Lower lobe of right lung (tissue), 2 donors: Measurements from ENCODE around the gene HK2. TPM values are rescaled to one million over a fixed set of nuclear protein-coding genes. Genes with fewer than 3 reads are reported as not detected.

Experiments used
- ATAC-seq, 2 donors: fragments of 200-7000 bp; cut with Tn5 transposase; one replicate each; pipeline ENCODE4 v1.9.1; 2020 to 2022; ENCODE audit warnings: mild to moderate bottlenecking in 2 of 2, moderate library complexity in 2 of 2
- DNase-seq: peaks from one replicate; pipeline ENCODE4 v3.0.0-alpha.2; 2020
- H3K27ac ChIP-seq: fragments of 200-600 bp; one replicate; pipeline ENCODE4 v1.8.0; 2022
- H3K27me3 ChIP-seq: fragments of 200-600 bp; one replicate; pipeline ENCODE4 v1.8.0; 2022; ENCODE audit warnings: low read depth
- H3K36me3 ChIP-seq: fragments of 200-600 bp; one replicate; pipeline ENCODE4 v1.8.0; 2022; ENCODE audit warnings: mild to moderate bottlenecking
- H3K4me1 ChIP-seq: fragments of 200-600 bp; one replicate; pipeline ENCODE4 v1.8.0; 2022
- H3K4me3 ChIP-seq: fragments of 200-600 bp; one replicate; pipeline ENCODE4 v1.8.0; 2022; ENCODE audit warnings: mild to moderate bottlenecking
- H3K9me3 ChIP-seq: fragments of 200-600 bp; one replicate; pipeline ENCODE4 v1.8.0; 2022
- CTCF ChIP-seq: fragments of 200-600 bp; IDR thresholded peaks from one replicate; pipeline ENCODE4 v1.8.0; 2022; ENCODE audit warnings: antibody characterized with exemption, mild to moderate bottlenecking
- intact Hi-C: fragments of 100-400 bp; cut with DNase I; formaldehyde crosslinking; loops from one replicate; pipeline ENCODE4 v1.11.0; 2022
- total RNA-seq: library from RNA; stranded (reverse); fragmentation: NEBNext Ultra II Directional; extraction: Animal tissue kit (Norgen Biotek cat#: 25700); gene quantifications from one replicate; pipeline ENCODE4 v1.2.1, GENCODE V29; 2021
- donor health status: DM: no; HTN: yes; CAD: no; lungs with severe emphysema.

HK2 gene
- total RNA-seq, 1 donor from 2014 or later = 86.7 TPM

- peaks cover 72% of the 10 kb centered on the region for H3K4me1 ChIP-seq
- H3K27me3 ChIP-seq = no peaks in the 10 kb centered on the region
- intact Hi-C loops = no loop called here
- no peak overlapping the region for H3K4me3 ChIP-seq
- DNase-seq (no peak), ATAC-seq (peak; percentile 72 to 81)
- no peak for TF ChIP-seq CTCF
- no peaks in the 10 kb centered on the region for H3K36me3 ChIP-seq
- H3K9me3 ChIP-seq = no peaks in the 10 kb centered on the region
- H3K27ac ChIP-seq = peak overlapping the region; percentile 56
Measured at GRCh38 chr2:74867841-74868658, 34.1 kb downstream of the HK2 start.

DNA sequence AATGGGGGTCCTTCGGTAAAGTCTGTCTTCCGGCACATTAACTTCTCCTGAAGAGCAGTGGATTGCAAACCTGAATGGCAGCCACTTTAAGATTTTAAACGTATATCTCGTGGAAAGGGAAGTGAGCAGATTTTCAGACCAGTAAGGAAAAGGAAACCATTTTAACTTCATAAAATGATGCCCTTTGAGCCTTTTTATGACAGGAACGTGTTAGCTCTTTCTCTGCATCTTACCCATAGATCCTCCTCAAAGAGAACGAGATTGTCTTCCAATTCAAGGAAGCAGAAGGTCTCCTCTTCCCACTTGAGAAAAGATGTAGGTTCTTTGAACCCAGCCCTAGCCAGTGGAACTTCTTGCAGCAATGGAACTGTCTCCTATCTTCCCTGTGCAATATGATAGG is 35.6 kb downstream of the HK2 start:
- intact Hi-C loops = no loop called here
- no peak for ATAC-seq
- H3K9me3 ChIP-seq = no peaks in the 10 kb centered on the region
- no peak overlapping the region for H3K4me3 ChIP-seq
- no peak for DNase-seq
- H3K27ac ChIP-seq = no peak overlapping the region
- no peak for TF ChIP-seq CTCF
- H3K36me3 ChIP-seq = no peaks in the 10 kb centered on the region
- H3K4me1 ChIP-seq = peaks cover 65% of the 10 kb centered on the region
- H3K27me3 ChIP-seq = no peaks in the 10 kb centered on the region

- H3K27me3 ChIP-seq = no peaks in the 10 kb centered on the region
- no peaks in the 10 kb centered on the region for H3K9me3 ChIP-seq
- H3K4me3 ChIP-seq = no peak overlapping the region
- intact Hi-C loops = loop anchor here (5.0 kb wide), 1 partner anchor 159 kb away; no protein-coding TSS in a partner anchor
- no peak for TF ChIP-seq CTCF
- ATAC-seq = no peak
- no peak overlapping the region for H3K27ac ChIP-seq
- peaks cover 62% of the 10 kb centered on the region for H3K4me1 ChIP-seq
- DNase-seq = no peak
- H3K36me3 ChIP-seq = no peaks in the 10 kb centered on the region
Measured at GRCh38 chr2:74870951-74871350, 37.0 kb downstream of the HK2 start.

DNA sequence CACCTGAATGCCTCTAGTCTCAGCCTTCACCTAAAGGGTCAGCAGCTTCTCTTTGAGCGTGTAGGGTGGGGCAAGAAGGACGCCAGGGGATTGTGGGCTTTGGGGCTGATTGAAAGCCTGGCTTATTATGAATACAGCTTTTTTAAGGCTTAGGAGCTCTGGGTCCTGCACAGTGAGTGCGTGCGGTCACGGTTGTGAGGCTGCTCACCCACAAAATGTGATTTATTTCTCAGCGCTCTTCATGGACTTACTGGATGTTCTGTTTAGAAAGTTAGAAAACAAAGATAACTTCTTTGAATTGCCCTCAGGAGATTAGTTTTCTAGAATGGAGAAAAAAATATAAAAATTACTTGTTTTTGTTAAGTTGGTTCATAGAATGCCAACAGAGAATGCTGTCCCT is 37.5 kb downstream of the HK2 start:
- TF ChIP-seq CTCF = no peak
- no peak overlapping the region for H3K4me3 ChIP-seq
- DNase-seq (no peak), ATAC-seq (no peak)
- intact Hi-C loops = loop anchor here (5.0 kb wide), 1 partner anchor 159 kb away; no protein-coding TSS in a partner anchor
- no peaks in the 10 kb centered on the region for H3K36me3 ChIP-seq
- H3K4me1 ChIP-seq = peaks cover 62% of the 10 kb centered on the region
- no peaks in the 10 kb centered on the region for H3K9me3 ChIP-seq
- H3K27me3 ChIP-seq = no peaks in the 10 kb centered on the region
- no peak overlapping the region for H3K27ac ChIP-seq

DNA sequence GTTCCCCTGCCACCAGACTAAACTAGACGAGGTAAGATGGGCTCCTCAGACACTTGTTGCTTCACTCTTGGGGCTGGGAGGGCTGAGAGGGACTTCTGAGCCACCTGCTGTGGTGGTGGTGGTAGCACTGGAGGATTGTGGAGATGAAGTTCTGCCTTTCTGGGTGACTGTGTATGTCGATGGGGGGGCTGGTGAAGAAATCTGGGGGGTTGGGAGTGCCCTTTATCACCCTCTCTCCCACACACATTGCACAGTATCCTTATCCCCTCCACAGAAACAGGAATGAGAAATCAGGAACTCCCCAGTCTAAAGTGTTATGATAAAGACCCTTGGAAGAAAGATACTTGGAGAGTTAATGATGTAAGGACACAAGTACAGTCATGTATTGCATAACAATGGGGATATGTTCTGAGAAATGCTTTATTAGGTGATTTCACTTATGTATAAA is 38.5 kb downstream of the HK2 start:
- Histone ChIP-seq H3K36me3 (peaks cover 8% of the 10 kb centered on the region), H3K4me1 (peaks cover 52% of the 10 kb centered on the region), H3K9me3 (no peaks in the 10 kb centered on the region), H3K4me3 (no peak overlapping the region), H3K27ac (no peak overlapping the region), H3K27me3 (no peaks in the 10 kb centered on the region)
- TF ChIP-seq CTCF = no peak
- intact Hi-C loops = loop anchor here (5.0 kb wide), 1 partner anchor 160 kb away; no protein-coding TSS in a partner anchor
- DNase-seq (no peak), ATAC-seq (peak; percentile 2 to 28)
